GM10248 (cell line): ENCODE measurements around the gene RAB33A.

Experiments
- CTCF ChIA-PET: fragments of 300-600 bp; sonication (Branson Sonifier 250); formaldehyde crosslinking; extraction: SDS; loops from one replicate; lab custom pipeline; 2021; ENCODE audit warnings: antibody characterized with exemption; lab: Yijun Ruan, JAX
- POLR2A ChIA-PET: fragments of 350-650 bp; sonication (Branson Sonifier 250); formaldehyde crosslinking; extraction: SDS; loops from one replicate; lab custom pipeline; 2020; ENCODE audit warnings: antibody characterized with exemption; lab: Yijun Ruan, JAX
- DNase-seq: peaks from one replicate; pipeline ENCODE4 v3.0.0; 2012; ENCODE audit errors: extremely low spot score
- TF ChIP-seq, protein P1 (sequence below): IDR thresholded peaks from 2 replicates; pipeline ENCODE4 v1.5.1; 2012; ENCODE audit warnings: mild to moderate bottlenecking, low read depth; ENCODE audit errors: extremely low read depth, missing control alignments, control extremely low read depth

Gene RAB33A

DNA sequence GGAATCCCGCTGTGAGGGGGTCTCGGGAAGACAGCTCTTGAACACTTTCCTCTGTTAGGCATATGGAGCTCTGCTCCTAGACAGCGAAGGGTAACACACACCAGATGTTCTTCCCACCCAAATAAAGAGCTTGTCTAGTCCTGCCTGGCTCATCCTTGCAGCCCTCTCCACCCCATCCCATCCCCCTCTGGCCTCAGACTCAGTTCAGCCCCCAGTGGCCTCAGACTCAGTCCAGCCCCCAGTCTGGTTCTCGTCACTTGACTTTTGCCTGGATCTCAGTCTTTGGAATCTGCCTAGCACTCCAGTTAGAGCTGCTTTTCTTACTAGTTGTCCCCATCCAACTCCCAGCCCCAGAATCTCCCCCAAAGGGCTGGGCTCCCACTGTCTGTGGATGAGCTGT lies 14.9 kb downstream of the RAB33A start:
- CTCF ChIA-PET: interaction anchor here (0.9 to 1.5 kb wide), 5 partner anchors 24 to 261 kb away, joined by 3 to 8 read pairs (median 4); no protein-coding TSS in a partner anchor

DNA sequence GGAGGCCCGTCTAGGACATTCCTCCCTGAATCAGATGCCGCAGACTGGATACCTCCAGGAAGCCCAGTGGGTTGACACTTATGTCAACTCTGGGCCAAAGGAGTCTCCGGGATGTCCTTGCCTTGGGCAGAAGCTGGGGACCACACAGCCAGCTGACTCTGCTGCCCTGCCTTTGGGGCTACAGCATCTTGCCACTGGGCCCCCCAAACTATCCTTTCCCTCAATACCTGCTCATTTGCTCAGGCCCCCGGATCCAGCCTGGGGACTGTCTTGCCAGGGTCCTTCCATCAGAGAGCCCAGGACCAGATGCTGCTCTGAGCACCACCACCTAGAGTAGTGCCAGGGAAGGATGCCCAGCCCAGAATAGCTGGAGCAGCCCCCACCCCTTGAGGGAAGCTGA lies 19.0 kb downstream of the RAB33A start:
- TF ChIP-seq, protein P1, sequence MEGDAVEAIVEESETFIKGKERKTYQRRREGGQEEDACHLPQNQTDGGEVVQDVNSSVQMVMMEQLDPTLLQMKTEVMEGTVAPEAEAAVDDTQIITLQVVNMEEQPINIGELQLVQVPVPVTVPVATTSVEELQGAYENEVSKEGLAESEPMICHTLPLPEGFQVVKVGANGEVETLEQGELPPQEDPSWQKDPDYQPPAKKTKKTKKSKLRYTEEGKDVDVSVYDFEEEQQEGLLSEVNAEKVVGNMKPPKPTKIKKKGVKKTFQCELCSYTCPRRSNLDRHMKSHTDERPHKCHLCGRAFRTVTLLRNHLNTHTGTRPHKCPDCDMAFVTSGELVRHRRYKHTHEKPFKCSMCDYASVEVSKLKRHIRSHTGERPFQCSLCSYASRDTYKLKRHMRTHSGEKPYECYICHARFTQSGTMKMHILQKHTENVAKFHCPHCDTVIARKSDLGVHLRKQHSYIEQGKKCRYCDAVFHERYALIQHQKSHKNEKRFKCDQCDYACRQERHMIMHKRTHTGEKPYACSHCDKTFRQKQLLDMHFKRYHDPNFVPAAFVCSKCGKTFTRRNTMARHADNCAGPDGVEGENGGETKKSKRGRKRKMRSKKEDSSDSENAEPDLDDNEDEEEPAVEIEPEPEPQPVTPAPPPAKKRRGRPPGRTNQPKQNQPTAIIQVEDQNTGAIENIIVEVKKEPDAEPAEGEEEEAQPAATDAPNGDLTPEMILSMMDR: no peak
- CTCF ChIA-PET: interaction anchor here (0.7 to 5.4 kb wide), 7 partner anchors 12 to 114 kb away, joined by 3 to 56 read pairs (median 5); no protein-coding TSS in a partner anchor
- no peak for DNase-seq
- POLR2A ChIA-PET: no interaction called here

More for the DNA sequence above, 14.9 kb downstream of the RAB33A start:
- TF ChIP-seq, protein P1: no peak
- no peak for DNase-seq
- POLR2A ChIA-PET: no interaction called here

DNA sequence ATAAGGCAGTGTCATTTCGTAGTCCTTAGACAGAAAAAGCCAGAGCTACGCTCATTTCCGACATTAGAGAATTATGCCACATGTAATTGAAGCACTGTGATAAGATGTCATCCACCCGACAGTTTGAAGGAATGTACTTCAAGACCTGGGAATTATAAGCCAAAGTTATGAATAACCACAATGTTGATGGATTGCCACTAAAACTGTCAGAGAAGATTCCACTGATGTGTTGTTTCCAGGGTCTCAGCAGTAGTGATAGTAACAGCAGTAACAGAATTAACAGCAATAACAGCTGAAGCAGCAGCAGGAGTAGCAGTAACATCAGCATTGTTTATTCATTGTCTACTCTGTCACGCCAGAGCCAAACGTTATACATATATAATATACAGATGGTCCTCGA lies 24.7 kb downstream of the RAB33A start:
- POLR2A ChIA-PET: no interaction called here
- CTCF ChIA-PET: interaction anchor here (2.9 kb wide), 1 partner anchor 116 kb away, joined by 17 read pairs; no protein-coding TSS in a partner anchor
- no peak for DNase-seq
- TF ChIP-seq, protein P1: no peak

DNA sequence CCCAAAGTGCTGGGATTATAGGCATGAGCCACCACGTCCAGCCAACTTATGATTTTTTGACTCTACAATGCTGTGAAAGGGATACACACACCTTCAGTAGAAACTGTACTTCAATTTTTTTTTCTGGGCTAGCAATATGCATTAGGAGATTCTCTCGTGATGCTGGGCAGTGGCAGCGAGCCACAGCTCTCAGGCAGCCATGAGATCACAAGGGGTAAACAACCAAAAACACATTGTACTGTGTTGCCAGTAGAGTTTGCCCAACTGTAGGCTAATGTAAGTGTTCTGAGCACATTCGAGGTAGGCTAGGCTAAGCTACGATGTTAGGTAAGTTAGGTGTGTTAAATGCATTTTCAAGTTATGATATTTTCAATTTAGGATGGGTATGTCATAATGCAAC lies 25.7 kb downstream of the RAB33A start:
- ChIA-PET POLR2A (no interaction called here), CTCF (no interaction called here)
- TF ChIP-seq, protein P1: no peak

DNA sequence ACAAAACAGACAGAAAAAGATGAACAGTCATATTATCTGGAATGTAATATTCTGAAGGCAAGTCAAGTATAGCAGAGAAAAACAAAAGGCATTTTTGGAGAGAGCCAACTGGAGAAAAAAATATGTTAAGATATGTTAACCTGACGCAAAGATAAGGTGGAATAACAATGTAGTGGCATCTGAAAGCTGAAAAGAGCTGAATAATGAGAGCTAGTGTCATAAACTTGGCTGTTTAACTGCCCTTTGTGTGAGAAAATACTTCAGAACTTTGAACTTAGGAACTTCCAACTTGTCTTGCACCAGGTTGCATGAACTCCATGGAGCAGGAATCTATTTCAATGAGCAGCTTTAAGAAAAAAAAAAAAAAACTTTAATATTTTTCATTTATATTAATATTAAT lies 32.9 kb downstream of the RAB33A start:
- CTCF ChIA-PET: interaction anchor here (1.0 to 2.6 kb wide), 3 partner anchors 12 to 125 kb away, joined by 3 to 11 read pairs (median 4); no protein-coding TSS in a partner anchor
- POLR2A ChIA-PET: no interaction called here
- TF ChIP-seq, protein P1: no peak
- no peak for DNase-seq

More for the DNA sequence above, 25.7 kb downstream of the RAB33A start:
- no peak for DNase-seq

DNA sequence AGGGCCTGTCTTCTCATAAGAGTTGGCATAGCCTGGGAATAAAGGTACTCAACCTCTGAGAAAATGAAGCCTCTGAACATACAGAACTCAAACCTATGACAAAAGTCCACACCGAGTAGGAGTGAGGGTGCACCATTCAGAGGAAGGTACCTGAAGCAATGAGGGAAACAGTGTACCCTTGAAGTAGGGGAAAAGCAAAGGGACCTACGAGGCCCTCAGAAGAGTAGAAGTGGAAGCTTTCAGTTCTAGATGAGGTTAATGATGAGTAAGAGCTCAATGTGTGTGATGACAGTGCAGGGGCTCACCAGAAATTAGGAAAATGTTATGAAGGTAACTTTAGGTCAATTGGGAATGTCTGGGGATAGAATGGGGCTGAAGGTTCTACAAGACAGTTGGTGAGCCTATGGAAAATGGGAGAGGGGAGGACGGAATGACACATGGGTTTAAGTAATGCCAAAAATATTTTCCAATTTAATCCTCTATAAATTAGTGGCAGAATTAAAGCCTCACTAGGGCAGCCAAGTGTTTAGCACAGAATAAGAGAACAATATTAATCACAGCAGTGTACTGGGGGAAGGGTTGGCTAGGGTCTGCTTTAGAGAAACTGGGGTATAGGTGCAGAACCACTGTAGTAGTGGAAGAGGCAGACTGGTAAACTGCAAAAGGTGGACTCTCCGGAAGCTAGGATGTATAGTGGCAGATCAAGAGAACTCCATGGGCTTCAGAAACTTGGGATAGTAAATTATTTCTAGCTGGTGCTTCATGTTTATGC lies 39.8 kb downstream of the RAB33A start:
- ChIA-PET CTCF (interaction anchor here (1.6 kb wide), 1 partner anchor 132 kb away, joined by 5 read pairs; no protein-coding TSS in a partner anchor), POLR2A (no interaction called here)
- TF ChIP-seq, protein P1: no peak
- DNase-seq: no peak
